ENCODE results near the gene SLC7A9. TPM values are rescaled to one million over a fixed set of nuclear protein-coding genes. Genes with fewer than 3 reads are reported as not detected.

The SLC7A9 gene
- total and polyA plus RNA-seq, 2 experiments from 2014 or later: 0.19 TPM; not detected in 1

DNA sequence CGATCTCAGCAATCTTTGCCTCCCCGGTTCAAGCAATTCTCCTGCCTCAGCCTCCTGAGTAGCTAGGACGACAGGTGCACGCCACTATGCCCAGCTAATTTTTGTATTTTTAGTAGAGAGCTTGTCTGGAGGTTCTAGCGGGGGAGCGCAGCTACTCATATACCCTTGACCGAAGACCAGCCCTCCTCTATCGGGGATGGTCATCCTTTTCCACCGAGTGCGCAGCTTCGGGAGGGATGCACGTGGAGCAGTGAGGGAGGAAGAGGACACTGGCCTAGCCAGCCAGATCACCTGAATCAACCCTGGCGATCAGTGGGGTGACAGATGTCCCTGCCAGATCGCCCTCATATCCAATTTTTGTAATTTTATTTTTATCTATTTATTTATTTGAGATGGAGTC is 6.8 kb downstream of the SLC7A9 start:
- no peak overlapping the region for H3K4me3 Mint-ChIP-seq
- Histone ChIP-seq H4K20me1 (replicated peaks; ENCODE audit: insufficient read depth) (no peaks in the 10 kb centered on the region), H3K9me2 (ENCODE audit: insufficient read depth) (no peaks in the 10 kb centered on the region), H3K4me1 (ENCODE audit: insufficient read depth) (no peaks in the 10 kb centered on the region), H3K27me3 (ENCODE audit: insufficient read depth) (no peaks in the 10 kb centered on the region), H3K4me3 (no peak overlapping the region), H3K27ac (ENCODE audit: low read depth) (no peak overlapping the region), H3K36me3 (ENCODE audit: insufficient read depth) (no peaks in the 10 kb centered on the region), H3F3A (replicated peaks; ENCODE audit: low read depth) (no peaks in the 10 kb centered on the region), H3K79me2 (replicated peaks; ENCODE audit: insufficient read depth) (no peaks in the 10 kb centered on the region), H3K4me2 (no peak overlapping the region), H2AFZ (no peak overlapping the region)
- TF ChIP-seq, protein P1, sequence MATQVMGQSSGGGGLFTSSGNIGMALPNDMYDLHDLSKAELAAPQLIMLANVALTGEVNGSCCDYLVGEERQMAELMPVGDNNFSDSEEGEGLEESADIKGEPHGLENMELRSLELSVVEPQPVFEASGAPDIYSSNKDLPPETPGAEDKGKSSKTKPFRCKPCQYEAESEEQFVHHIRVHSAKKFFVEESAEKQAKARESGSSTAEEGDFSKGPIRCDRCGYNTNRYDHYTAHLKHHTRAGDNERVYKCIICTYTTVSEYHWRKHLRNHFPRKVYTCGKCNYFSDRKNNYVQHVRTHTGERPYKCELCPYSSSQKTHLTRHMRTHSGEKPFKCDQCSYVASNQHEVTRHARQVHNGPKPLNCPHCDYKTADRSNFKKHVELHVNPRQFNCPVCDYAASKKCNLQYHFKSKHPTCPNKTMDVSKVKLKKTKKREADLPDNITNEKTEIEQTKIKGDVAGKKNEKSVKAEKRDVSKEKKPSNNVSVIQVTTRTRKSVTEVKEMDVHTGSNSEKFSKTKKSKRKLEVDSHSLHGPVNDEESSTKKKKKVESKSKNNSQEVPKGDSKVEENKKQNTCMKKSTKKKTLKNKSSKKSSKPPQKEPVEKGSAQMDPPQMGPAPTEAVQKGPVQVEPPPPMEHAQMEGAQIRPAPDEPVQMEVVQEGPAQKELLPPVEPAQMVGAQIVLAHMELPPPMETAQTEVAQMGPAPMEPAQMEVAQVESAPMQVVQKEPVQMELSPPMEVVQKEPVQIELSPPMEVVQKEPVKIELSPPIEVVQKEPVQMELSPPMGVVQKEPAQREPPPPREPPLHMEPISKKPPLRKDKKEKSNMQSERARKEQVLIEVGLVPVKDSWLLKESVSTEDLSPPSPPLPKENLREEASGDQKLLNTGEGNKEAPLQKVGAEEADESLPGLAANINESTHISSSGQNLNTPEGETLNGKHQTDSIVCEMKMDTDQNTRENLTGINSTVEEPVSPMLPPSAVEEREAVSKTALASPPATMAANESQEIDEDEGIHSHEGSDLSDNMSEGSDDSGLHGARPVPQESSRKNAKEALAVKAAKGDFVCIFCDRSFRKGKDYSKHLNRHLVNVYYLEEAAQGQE (IDR thresholded peaks at IDR 0.05; ENCODE audit: unreplicated experiment): no peak
- TF ChIP-seq CREB1 (CRISPR knock-in tag; IDR thresholded peaks at IDR 0.05; ENCODE audit: low read depth) (no peak), NANOG (IDR thresholded peaks at IDR 0.05; ENCODE audit: borderline replicate concordance) (no peak), ZNF331 (CRISPR knock-in tag; IDR thresholded peaks at IDR 0.05; ENCODE audit: low read depth) (no peak), POLR2AphosphoS5 (IDR thresholded peaks at IDR 0.05; ENCODE audit: low read depth) (no peak)
- no peaks in the 10 kb centered on the region for H3K4me1 Mint-ChIP-seq
- no peaks in the 10 kb centered on the region for H3K36me3 Mint-ChIP-seq (ENCODE audit: low read depth)
- no peak for DNase-seq (ENCODE audit: low spot score)
- no peak overlapping the region for H3K27ac Mint-ChIP-seq
- H3K27me3 Mint-ChIP-seq (ENCODE audit: insufficient read depth, low read depth, poor library complexity): peaks cover 1% of the 10 kb centered on the region
- no peak for ATAC-seq
- no peaks in the 10 kb centered on the region; the same call in 2 of the 3 replicates for H3K9me3 Mint-ChIP-seq

DNA sequence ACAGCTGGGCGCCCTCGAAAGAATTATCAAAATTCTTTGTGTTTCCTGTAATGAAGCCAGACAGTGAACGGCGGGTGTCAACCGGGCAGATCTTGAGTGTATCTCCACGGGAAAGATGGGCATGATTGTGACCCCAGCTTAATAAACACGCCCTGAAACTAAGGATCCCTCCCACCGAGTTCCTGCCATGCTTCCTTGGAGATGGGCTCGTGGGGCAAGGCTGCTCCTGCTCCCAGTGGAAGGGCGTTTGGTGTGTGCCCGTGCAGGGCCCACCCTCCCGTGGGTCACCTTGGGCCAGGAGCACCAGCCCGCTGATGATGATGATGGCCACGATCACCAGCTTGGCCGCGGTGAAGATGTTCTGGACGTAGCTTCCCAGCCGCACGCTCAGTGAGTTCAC is 7.4 kb downstream of the SLC7A9 start:
- Histone ChIP-seq H3F3A (replicated peaks; ENCODE audit: low read depth) (no peaks in the 10 kb centered on the region), H3K27ac (ENCODE audit: low read depth) (no peak overlapping the region), H3K4me2 (no peak overlapping the region), H4K20me1 (replicated peaks; ENCODE audit: insufficient read depth) (no peaks in the 10 kb centered on the region), H3K27me3 (ENCODE audit: insufficient read depth) (no peaks in the 10 kb centered on the region), H2AFZ (no peak overlapping the region), H3K36me3 (ENCODE audit: insufficient read depth) (no peaks in the 10 kb centered on the region), H3K9me2 (ENCODE audit: insufficient read depth) (no peaks in the 10 kb centered on the region), H3K4me1 (ENCODE audit: insufficient read depth) (no peaks in the 10 kb centered on the region), H3K4me3 (no peak overlapping the region), H3K79me2 (replicated peaks; ENCODE audit: insufficient read depth) (no peaks in the 10 kb centered on the region)
- H3K27me3 Mint-ChIP-seq (ENCODE audit: insufficient read depth, low read depth, poor library complexity): peaks cover 1% of the 10 kb centered on the region
- H3K4me3 Mint-ChIP-seq: no peak overlapping the region
- no peak overlapping the region for H3K27ac Mint-ChIP-seq
- no peaks in the 10 kb centered on the region for H3K4me1 Mint-ChIP-seq
- no peaks in the 10 kb centered on the region; the same call in 2 of the 3 replicates for H3K9me3 Mint-ChIP-seq
- TF ChIP-seq, protein P2, sequence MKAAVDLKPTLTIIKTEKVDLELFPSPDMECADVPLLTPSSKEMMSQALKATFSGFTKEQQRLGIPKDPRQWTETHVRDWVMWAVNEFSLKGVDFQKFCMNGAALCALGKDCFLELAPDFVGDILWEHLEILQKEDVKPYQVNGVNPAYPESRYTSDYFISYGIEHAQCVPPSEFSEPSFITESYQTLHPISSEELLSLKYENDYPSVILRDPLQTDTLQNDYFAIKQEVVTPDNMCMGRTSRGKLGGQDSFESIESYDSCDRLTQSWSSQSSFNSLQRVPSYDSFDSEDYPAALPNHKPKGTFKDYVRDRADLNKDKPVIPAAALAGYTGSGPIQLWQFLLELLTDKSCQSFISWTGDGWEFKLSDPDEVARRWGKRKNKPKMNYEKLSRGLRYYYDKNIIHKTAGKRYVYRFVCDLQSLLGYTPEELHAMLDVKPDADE (IDR thresholded peaks at IDR 0.05): no peak
- no peak for TF ChIP-seq CREB1 (CRISPR knock-in tag; IDR thresholded peaks at IDR 0.05; ENCODE audit: low read depth)
- no peak for TF ChIP-seq EZH2 (IDR thresholded peaks at IDR 0.05; ENCODE audit: low read depth, unreplicated experiment)
- TF ChIP-seq JUNB (IDR thresholded peaks at IDR 0.05; ENCODE audit: unreplicated experiment): no peak
- TF ChIP-seq STAT1 (IDR thresholded peaks at IDR 0.05; ENCODE audit: unreplicated experiment): no peak
- no peak for TF ChIP-seq ZNF331 (CRISPR knock-in tag; IDR thresholded peaks at IDR 0.05; ENCODE audit: low read depth)
- no peak for TF ChIP-seq EZH2phosphoT487 (IDR thresholded peaks at IDR 0.05; ENCODE audit: unreplicated experiment)
- DNase-seq (ENCODE audit: low spot score) (no peak), ATAC-seq (no peak)
- no peaks in the 10 kb centered on the region for H3K36me3 Mint-ChIP-seq (ENCODE audit: low read depth)

Measured in GM23338 (cell line).